GM18873 (cell line): ENCODE results near the gene BCAS3.
"Not testable (repeated sequence)": the region's sequence is repeated elsewhere in the genome, so short reads cannot be mapped to it uniquely, and the experiment has no call there.

Experiments
- ATAC-seq: cut with Tn5 transposase; IDR thresholded peaks from one replicate; pipeline ENCODE4 v1.9.1; 2021; ENCODE audit warnings: mild to moderate bottlenecking, moderate library complexity, moderate number of reproducible peaks; ENCODE audit not compliant: unreplicated experiment, low FRiP score

Gene BCAS3

GRCh38 chr17:60743799-60744198 lies 66.1 kb downstream of the BCAS3 start:
- ATAC-seq: no peak

DNA sequence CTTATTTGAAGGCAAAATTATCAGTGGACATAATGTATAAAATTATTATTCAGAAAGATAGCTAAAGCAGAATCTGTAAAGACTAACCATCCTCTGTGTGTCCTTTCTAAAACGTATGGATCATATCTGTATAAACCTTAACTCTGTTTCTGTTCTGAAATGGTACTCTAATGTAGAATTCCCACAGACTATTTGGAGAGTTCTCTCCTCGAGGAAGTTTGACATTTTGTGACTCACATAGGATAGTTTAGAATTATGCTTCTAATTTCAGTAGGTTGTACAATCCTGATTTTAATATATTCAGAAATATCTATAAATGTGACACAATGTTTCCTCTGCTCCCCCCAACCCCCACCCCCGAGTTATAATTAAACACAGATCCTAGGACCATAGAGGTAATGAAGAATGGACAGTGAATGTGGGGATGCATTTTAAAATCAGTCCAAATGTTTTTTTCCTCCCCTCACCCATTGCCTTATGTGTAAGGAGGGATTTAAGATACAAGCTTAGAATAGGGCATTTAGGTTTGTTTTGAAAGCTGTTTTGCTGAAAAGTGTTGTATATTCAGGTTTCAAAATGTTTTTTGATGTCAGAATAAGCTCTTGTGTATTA lies 66.8 kb downstream of the BCAS3 start:
- ATAC-seq: no peak

GRCh38 chr17:60745544-60745943 lies 67.9 kb downstream of the BCAS3 start:
- no peak for ATAC-seq

DNA sequence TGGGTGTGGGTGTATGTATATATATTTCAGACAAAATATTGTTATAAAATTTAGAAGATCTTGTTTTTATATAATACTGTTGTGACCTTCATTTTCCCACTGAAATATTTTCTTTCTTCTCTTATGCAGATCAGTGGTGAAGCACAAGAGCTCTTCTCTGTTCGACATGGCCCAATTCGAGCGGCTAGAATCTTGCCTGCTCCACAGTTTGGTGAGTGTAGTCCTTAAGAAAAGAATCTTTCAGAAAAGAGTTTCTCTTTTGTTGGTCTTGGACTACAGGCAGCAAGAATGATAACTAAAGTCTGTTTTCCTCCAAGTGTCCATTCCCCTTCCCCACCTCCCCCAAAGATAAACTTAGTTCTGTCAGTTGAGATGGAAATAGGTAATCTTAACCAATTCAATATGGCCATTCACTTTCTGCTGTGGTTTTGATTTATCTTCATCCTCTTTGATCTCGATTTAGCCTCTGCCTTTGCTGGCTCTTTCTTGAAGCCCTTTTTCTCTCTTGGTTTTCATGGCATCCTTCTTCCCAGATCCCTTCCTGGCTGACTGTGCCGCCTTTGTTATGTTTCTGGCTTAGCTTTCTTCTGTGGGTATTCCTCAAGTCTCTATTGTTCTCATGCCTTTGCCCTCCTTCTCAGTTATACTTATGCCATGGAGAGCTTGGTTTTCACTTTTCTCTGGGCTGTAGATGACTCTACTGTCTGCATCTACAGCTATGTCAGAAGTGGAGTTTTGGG lies 69.6 kb downstream of the BCAS3 start:
- ATAC-seq: no peak

DNA sequence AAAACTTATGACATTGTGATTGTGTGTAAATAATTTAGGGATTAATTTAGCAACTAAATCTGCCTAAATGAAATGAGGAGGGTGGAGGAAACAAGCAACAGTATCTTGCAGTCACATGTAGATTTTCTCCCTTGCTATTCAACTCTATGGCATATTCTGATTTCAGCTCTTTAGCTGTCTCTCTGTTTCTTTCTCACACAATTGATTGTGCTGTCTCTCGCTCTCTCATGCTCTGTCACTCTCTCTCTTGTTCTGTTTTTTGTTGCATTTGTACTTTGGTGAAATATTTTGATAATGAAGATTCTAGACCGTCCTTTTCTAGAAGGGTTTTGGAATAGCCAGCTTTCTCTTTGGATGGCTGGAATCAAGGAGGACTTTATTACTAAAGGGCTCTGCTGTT lies 70.6 kb downstream of the BCAS3 start:
- no peak for ATAC-seq

DNA sequence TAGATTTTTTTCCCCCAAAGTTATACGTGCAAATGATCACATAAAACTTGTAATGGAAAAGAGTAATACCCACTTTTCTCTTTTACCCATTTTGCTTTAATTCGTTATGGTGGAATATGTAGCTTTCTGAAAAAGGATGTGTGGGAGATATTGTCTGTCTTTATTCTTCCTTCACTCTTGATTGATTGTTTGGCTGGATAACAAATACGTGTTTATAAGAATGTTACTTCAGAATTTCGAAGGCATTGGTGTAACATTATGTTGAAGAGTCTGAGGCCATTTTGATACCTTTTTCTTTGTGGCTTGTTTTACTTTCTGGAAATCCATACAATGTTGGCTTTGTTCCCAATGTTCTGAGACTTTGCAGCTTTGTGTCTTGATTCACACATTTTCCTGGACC lies 71.4 kb downstream of the BCAS3 start:
- ATAC-seq: no peak

DNA sequence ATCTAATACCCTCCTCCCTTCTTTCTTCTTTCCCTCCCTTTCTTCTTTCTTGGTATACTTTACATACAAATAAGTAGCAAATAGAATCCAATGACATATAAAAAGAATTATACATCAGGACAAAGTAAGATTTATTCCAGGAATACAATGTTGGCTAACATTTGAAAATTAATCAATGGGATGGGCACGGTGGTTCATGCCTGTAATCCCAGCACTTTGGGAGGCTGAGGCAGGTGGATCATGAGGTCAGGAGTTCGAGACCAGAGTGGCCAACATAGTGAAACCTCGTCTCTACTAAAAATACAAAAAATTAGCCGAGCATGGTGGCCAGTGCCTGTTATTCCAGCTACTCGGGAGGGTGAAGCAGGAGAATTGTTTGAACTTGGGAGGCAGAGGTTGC lies 72.1 kb downstream of the BCAS3 start:
- ATAC-seq: no peak

GRCh38 chr17:60750640-60751039 lies 73.0 kb downstream of the BCAS3 start:
- ATAC-seq: no peak

DNA sequence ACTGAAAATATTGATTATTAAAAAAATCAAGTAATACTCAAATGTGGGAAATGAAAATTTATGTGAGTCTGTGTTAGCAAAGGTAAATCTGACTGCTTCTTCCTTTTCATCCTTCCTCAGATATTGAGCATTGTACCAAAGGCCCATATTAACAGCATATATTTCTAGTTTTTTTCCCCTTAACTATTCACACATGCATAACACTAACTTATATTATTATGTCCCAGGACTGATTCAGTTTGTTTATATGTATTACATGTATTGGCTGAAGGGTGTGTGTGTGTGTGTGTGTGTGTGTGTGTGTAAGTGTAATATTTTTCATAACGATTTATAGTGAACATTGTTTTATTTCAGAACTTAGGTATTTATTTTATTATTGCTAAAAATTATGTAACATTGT lies 74.2 kb downstream of the BCAS3 start:
- ATAC-seq: no peak

DNA sequence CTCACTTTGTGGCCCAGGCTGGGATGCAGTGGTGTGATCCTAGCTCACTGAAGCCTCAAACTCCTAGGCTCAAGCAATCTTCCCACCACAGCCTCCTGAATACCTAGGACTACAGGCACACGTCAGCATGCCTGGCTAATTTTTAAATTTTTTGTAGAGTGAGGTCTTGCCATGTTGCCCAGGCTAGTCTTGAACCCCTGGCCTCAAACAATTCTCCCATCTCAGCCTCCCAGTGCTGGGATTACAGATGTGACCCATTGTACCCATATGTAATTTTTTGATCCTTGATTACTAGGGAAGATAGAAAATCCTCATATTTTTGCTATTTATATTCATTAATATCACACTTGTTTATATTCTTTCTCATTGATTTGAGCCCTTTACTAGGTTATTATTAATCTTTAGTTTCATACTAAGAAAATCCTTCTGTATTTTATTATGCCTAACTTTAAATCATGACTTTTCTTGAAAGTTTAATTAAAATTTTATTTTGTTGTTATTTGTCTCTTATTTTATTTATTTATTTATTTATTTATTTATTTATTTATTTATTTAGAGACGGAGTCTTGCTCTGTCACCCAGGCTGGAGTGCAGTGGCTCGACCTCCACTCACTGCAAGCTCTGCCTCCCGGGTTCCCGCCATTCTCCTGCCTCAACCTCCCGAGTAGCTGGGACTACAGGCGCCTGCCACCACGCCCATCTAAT lies 75.4 kb downstream of the BCAS3 start:
- ATAC-seq: no peak

GRCh38 chr17:60754057-60754604 lies 76.5 kb downstream of the BCAS3 start:
- no peak for ATAC-seq

GRCh38 chr17:60756798-60757197 lies 79.1 kb downstream of the BCAS3 start:
- not testable (repeated sequence) for ATAC-seq

DNA sequence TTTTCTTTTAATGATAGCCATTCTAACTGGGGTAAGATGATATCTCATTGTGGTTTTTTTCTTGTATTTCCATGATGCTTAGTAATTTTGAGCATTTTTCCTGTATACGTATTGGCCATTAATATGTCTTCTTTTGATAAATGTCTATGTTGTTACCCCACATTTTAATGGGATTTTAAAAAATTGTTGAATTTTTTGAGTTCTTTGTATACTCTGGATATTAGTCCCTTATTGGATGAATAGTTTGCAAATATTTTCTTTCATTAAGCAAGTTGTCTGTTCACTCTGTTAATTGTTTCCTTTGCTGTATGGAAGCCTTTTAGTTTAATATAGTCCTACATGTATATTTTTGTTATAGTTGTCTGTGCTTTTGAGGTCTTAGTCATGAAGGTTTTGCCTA lies 79.8 kb downstream of the BCAS3 start:
- ATAC-seq: no peak

DNA sequence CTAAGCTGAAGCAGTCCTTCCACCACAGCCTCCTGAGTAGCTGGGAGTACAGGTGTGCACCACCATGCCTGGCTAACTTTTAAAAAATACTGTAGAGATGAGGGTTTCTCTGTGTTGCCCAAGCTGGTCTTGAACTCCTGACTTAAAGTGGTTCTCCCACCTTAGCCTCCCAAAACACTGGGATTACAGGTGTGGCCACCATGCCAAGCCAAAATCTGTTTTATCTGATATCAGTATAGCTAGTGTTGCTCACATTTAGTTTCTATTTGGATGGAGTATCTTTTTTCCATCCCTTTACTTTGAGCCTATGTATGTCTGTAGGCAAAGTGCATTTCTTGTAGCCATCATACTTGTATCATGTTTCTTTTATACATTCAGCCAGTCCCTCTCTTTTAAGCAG lies 82.1 kb downstream of the BCAS3 start:
- ATAC-seq: no peak

- not testable (repeated sequence) for ATAC-seq
Measured at GRCh38 chr17:60761301-60761700, 83.7 kb downstream of the BCAS3 start.

GRCh38 chr17:60766778-60767190 lies 89.1 kb downstream of the BCAS3 start:
- ATAC-seq: no peak

- ATAC-seq: no peak
Measured at GRCh38 chr17:60767744-60768308, 90.2 kb downstream of the BCAS3 start.

DNA sequence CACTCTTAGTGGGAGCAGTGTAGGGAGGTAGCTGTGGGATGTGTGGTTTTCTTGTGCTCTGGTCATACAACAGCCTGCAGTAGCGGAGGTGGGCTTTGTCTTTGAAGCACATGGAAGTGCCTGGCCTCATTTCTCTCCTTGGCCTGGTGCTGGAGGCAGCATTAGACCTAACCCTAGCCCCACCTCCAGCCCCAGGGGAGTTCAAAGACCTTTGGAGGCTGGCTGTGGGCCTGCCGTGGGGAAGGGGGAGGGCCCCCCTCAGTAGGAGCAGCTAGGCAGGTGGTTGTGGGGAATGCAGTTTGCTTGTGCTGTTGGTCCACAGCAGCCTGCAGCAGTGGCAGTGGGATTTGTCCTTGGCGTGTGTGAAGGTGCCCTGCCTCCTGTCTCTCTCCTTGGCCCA lies 91.7 kb downstream of the BCAS3 start:
- no peak for ATAC-seq

DNA sequence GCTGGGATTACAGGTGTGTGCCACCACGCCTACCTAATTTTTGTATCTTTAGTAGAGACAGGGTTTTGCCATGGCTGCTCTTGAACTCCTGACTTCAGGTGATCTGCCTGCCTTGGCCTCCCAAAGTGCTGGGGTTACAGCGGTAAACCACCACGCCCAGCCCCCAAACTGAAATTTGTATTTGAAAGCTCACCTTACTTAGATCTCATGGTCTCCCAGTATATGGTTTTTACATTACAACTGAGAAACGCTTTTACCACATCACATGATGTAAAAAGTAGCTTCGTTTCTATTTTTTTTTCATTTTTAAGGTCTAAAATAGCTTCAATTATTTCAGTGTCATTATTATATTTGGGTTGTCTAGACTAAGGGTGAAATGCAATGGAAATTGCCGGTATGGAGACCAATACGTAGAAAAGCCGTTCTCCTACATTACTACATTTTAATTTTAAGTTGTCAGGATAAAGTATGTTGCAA lies 93.3 kb downstream of the BCAS3 start:
- ATAC-seq: no peak

- not testable (repeated sequence) for ATAC-seq
Measured at GRCh38 chr17:60771621-60772020, 94.0 kb downstream of the BCAS3 start.

GRCh38 chr17:60773552-60773951 lies 95.9 kb downstream of the BCAS3 start:
- ATAC-seq: no peak
